H1 (cell line): ENCODE measurements around the gene PLPPR1. TPM values are rescaled to one million over a fixed set of nuclear protein-coding genes. Genes with fewer than 3 reads are reported as not detected.

Source experiments
- CTCF ChIA-PET: fragments of 300-600 bp; sonication (Branson Sonifier 250); formaldehyde crosslinking; loops from one replicate; lab custom pipeline; 2021; ENCODE audit not compliant: partially characterized antibody; lab: Charles Lee
- POLR2A ChIA-PET: fragments of 300-600 bp; sonication (Branson Sonifier 250); formaldehyde crosslinking; loops from one replicate; lab custom pipeline; 2021; ENCODE audit warnings: inconsistent platforms; ENCODE audit not compliant: partially characterized antibody; lab: Charles Lee
- DNase-seq, 2 experiments: peaks; one replicate each; pipeline versions ENCODE4 v3.0.0 to v3.0.0-alpha.2; 2010 to 2022; ENCODE audit warnings: low spot score in 2 of 2, low read depth in 1 of 2, mixed read lengths in 1 of 2
- FAIRE-seq: peaks from 2 replicates; lab custom pipeline; 2011; peaks lifted over from hg19 to GRCh38; lab: Jason Lieb, UNC
- H2AFZ ChIP-seq: 2 replicates; pipeline ENCODE4 v1.8.1; 2012; ENCODE audit warnings: low read length, inconsistent platforms
- H2AK5ac ChIP-seq: 2 replicates; pipeline ENCODE4 v1.6.1; 2013; ENCODE audit warnings: low read depth, low read length
- H2BK120ac ChIP-seq: replicated peaks from 2 replicates; pipeline ENCODE3; 2013; ENCODE audit warnings: low read depth, low read length, inconsistent platforms
- H2BK12ac ChIP-seq: 2 replicates; pipeline ENCODE4 v1.6.1; 2013; ENCODE audit warnings: low read depth, low read length
- H2BK15ac ChIP-seq: 2 replicates; pipeline ENCODE4 v1.6.1; 2013; ENCODE audit warnings: low read length
- H2BK20ac ChIP-seq: 2 replicates; pipeline ENCODE4 v1.6.1; 2013; ENCODE audit warnings: low read length
- H2BK5ac ChIP-seq: 2 replicates; pipeline ENCODE4 v1.6.1; 2013; ENCODE audit warnings: low read depth, low read length
- H3K14ac ChIP-seq: 2 replicates; pipeline ENCODE4 v1.6.1; 2013; ENCODE audit warnings: inconsistent platforms; ENCODE audit not compliant: insufficient read length
- H3K18ac ChIP-seq: 2 replicates; pipeline ENCODE4 v1.6.1; 2013; ENCODE audit warnings: low read length; ENCODE audit errors: extremely low read depth
- H3K23ac ChIP-seq: 2 replicates; pipeline ENCODE4 v1.6.1; 2013; ENCODE audit warnings: inconsistent platforms; ENCODE audit not compliant: insufficient read length
- H3K23me2 ChIP-seq: 2 replicates; pipeline ENCODE4 v1.6.1; 2013; ENCODE audit warnings: low read depth, low read length
- H3K27ac ChIP-seq: 2 replicates; pipeline ENCODE4 v1.6.1; 2011; ENCODE audit warnings: low read depth, low read length, inconsistent platforms
- H3K27me3 ChIP-seq, 4 experiments: replicated peaks in 1 of 4; 1 replicate in 1 of 4; 2 replicates in 3 of 4; pipeline versions ENCODE4 v1.6.1 to v1.8.1; 2011 to 2013; ENCODE audit warnings: low read length in 3 of 4, mild to moderate bottlenecking in 3 of 4, inconsistent platforms in 2 of 4, mixed read lengths in 2 of 4, moderate library complexity in 1 of 4; ENCODE audit not compliant: control insufficient read depth in 3 of 4, insufficient read depth in 3 of 4; ENCODE audit errors: extremely low read depth in 1 of 4
- H3K36me3 ChIP-seq, 4 experiments: 2 replicates each; pipeline versions ENCODE4 v1.6.1 to v1.8.1; 2011 to 2013; ENCODE audit warnings: mild to moderate bottlenecking in 4 of 4, low read length in 3 of 4, moderate library complexity in 2 of 4, control low read depth in 1 of 4, inconsistent platforms in 1 of 4; ENCODE audit not compliant: insufficient read depth in 4 of 4, control insufficient read depth in 2 of 4
- H3K4ac ChIP-seq: replicated peaks from 2 replicates; pipeline ENCODE3; 2013; ENCODE audit warnings: low read length, low read depth, mixed read lengths, inconsistent platforms; ENCODE audit not compliant: insufficient read length
- H3K4me1 ChIP-seq, 4 experiments: replicated peaks in 1 of 4; 1 replicate in 1 of 4; 2 replicates in 3 of 4; pipeline versions ENCODE4 v1.6.1 to v1.8.1; 2011 to 2013; ENCODE audit warnings: low read length in 3 of 4, inconsistent platforms in 2 of 4, mixed read lengths in 1 of 4; ENCODE audit not compliant: insufficient read depth in 4 of 4, control insufficient read depth in 3 of 4
- H3K4me2 ChIP-seq, 2 experiments: 2 replicates each; pipeline versions ENCODE4 v1.6.1 to v1.8.1; 2011 to 2013; ENCODE audit warnings: low read depth in 2 of 2, low read length in 2 of 2, control low read depth in 1 of 2, inconsistent platforms in 1 of 2, mild to moderate bottlenecking in 1 of 2; ENCODE audit not compliant: insufficient read depth in 1 of 2
- H3K4me3 ChIP-seq, 4 experiments: fragments of 200-600, 300-600 bp in 1 of 4; sonication (generic), shearing (Covaris generic), sonication (Bioruptor Twin) in 1 of 4; 2 replicates each; pipeline versions ENCODE4 v1.5.1 to v1.8.1; 2011 to 2016; ENCODE audit warnings: low read length in 4 of 4, low read depth in 3 of 4, control low read depth in 2 of 4, inconsistent platforms in 2 of 4, mild to moderate bottlenecking in 2 of 4, mixed read lengths in 1 of 4, moderate library complexity in 1 of 4; ENCODE audit not compliant: insufficient read depth in 2 of 4; ENCODE audit errors: extremely low read depth in 1 of 4
- H3K56ac ChIP-seq: replicated peaks from 2 replicates; pipeline ENCODE3; 2013; ENCODE audit warnings: low read depth, mild to moderate bottlenecking, mixed read lengths, low read length, inconsistent platforms; ENCODE audit not compliant: insufficient read length
- H3K79me1 ChIP-seq: 2 replicates; pipeline ENCODE4 v1.6.1; 2013; ENCODE audit warnings: low read depth, low read length, control low read depth
- H3K79me2 ChIP-seq, 2 experiments: 2 replicates each; pipeline versions ENCODE4 v1.6.1 to v1.8.1; 2012 to 2013; ENCODE audit warnings: low read length in 2 of 2, mild to moderate bottlenecking in 2 of 2, inconsistent platforms in 1 of 2; ENCODE audit not compliant: insufficient read depth in 2 of 2, control insufficient read depth in 1 of 2
- H3K9ac ChIP-seq, 4 experiments: replicated peaks in 1 of 4; 1 replicate in 1 of 4; 2 replicates in 3 of 4; pipeline versions ENCODE4 v1.6.1 to v1.8.1; 2011 to 2013; ENCODE audit warnings: low read depth in 3 of 4, low read length in 3 of 4, control low read depth in 2 of 4, mild to moderate bottlenecking in 2 of 4, moderate library complexity in 2 of 4, inconsistent platforms in 1 of 4; ENCODE audit errors: extremely low read depth in 1 of 4
- H3K9me3 ChIP-seq, 2 experiments: 2 replicates each; pipeline versions ENCODE4 v1.6.1 to v1.8.1; 2012 to 2013; ENCODE audit warnings: mild to moderate bottlenecking in 2 of 2, moderate library complexity in 2 of 2, control low read depth in 1 of 2, inconsistent platforms in 1 of 2, low read depth in 1 of 2, low read length in 1 of 2, mixed read lengths in 1 of 2; ENCODE audit not compliant: insufficient read depth in 2 of 2
- H4K20me1 ChIP-seq, 2 experiments: replicated peaks in 1 of 2; 2 replicates each; pipeline versions ENCODE3 to v1.8.1; 2011 to 2013; ENCODE audit warnings: inconsistent platforms in 2 of 2, low read length in 2 of 2, mild to moderate bottlenecking in 1 of 2; ENCODE audit not compliant: insufficient read depth in 2 of 2, control insufficient read depth in 1 of 2
- H4K5ac ChIP-seq: 2 replicates; pipeline ENCODE4 v1.6.1; 2013; ENCODE audit warnings: low read length, low read depth, mixed read lengths, inconsistent platforms; ENCODE audit not compliant: insufficient read length
- H4K8ac ChIP-seq: 2 replicates; pipeline ENCODE4 v1.8.0; 2013; ENCODE audit warnings: mild to moderate bottlenecking, moderate library complexity, low read length, inconsistent platforms; ENCODE audit not compliant: insufficient read depth; ENCODE audit errors: extremely low read depth
- H4K91ac ChIP-seq: replicated peaks from 2 replicates; pipeline ENCODE3; 2013; ENCODE audit warnings: low read length, mixed read lengths, inconsistent platforms; ENCODE audit not compliant: insufficient read length
- BACH1 ChIP-seq: IDR thresholded peaks from 2 replicates; pipeline ENCODE4 v1.6.1; 2012; ENCODE audit warnings: low read length, improper control_type of control experiment
- GTF2F1 ChIP-seq: IDR thresholded peaks from 2 replicates; pipeline ENCODE4 v1.6.1; 2012; ENCODE audit warnings: low read depth, low read length, improper control_type of control experiment, borderline replicate concordance
- JUND ChIP-seq: IDR thresholded peaks from 2 replicates; pipeline ENCODE4 v1.6.1; 2011; ENCODE audit warnings: mild to moderate bottlenecking, improper control_type of control experiment, low read length
- POU5F1 ChIP-seq: IDR thresholded peaks from 2 replicates; pipeline ENCODE4 v1.6.1; 2011; ENCODE audit warnings: low read depth, mild to moderate bottlenecking, low read length, moderate library complexity
- RNF2 ChIP-seq: fragments of 200-900, 300-1000 bp; sonication (generic); IDR thresholded peaks from 2 replicates; pipeline ENCODE4 v1.7.1; 2016; ENCODE audit warnings: borderline replicate concordance, low read depth, mild to moderate bottlenecking, antibody characterized with exemption, low read length; ENCODE audit not compliant: poor library complexity, severe bottlenecking; ENCODE audit errors: missing control alignments
- TAF1 ChIP-seq: IDR thresholded peaks from 2 replicates; pipeline ENCODE4 v1.6.1; 2011; ENCODE audit warnings: mild to moderate bottlenecking, low read depth, low read length
- ZNF274 ChIP-seq: IDR thresholded peaks from 2 replicates; pipeline ENCODE4 v1.7.0; 2012; ENCODE audit warnings: low read length, borderline replicate concordance; ENCODE audit errors: extremely low read depth
- WGBS, 2 experiments: shearing (Covaris generic) in 1 of 2; methylation state at CpG; one replicate each; pipeline versions ENCODE4 v1.1.6 to v1.1.7; 2013 to 2015; ENCODE audit warnings: low lambda C conversion rate in 2 of 2, mixed read lengths in 2 of 2, inconsistent platforms in 1 of 2, low coverage in 1 of 2, missing lambda C conversion rate in 1 of 2; ENCODE audit not compliant: insufficient replicate concordance in 2 of 2, insufficient coverage in 1 of 2, insufficient read length in 1 of 2; ENCODE audit errors: extremely low coverage in 1 of 2, missing lambda C conversion rate in 1 of 2; 5-methylcytosine and 5-hydroxymethylcytosine counted together
- polyA plus RNA-seq, 7 experiments: library from polyadenylated mRNA; depleted of rRNA in 3 of 7; stranded (reverse) in 5 of 7; unstranded in 2 of 7; fragments of >200 nt in 5 of 7; fragments of 200-250 nt in 2 of 7; gene quantifications; 1 replicate in 5 of 7; 2 replicates in 1 of 7; 4 replicates in 1 of 7; pipeline versions ENCODE4 v1.2.1 to v1.2.3, GENCODE V29; 2011 to 2013; ENCODE audit warnings: missing spikeins in 2 of 7, mixed read lengths in 2 of 7
- total RNA-seq: library from RNA; stranded (reverse); fragmentation: NEBNext Ultra II Directional; extraction: Animal tissue kit (Norgen Biotek cat#: 25700); gene quantifications from 2 replicates; pipeline ENCODE4 v1.2.1, GENCODE V29; 2021

PLPPR1 gene
- total and polyA plus RNA-seq, 2 of the 8 experiments (the other 6 are each of a cell fraction or from before 2014, with no cell fraction given): 1.4 to 1.8 TPM

DNA sequence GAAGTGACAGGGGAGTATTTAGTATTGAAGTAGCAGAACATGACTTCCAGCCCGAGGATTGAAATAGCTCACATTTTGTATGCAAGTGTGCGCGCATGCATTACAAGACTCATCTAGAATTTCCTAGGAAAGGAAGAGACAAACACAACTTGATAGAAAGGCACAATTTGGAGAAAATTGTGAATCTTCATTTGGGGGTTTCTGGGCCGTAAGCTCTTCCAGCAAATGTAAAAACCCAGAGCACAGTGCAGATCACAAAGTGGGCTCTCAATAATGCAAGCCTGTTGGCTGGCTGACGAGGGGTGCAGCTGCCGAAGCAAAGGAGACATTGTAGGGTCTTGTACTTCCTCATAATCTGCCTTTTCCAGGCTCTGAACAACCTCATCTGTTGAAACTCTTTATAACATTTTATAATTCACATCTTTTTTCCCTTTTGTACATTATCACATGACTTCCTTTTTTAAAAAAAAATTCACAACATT is 247.3 kb downstream of the PLPPR1 start:
- H3K4me1 ChIP-seq: peaks cover 0 to 8% (median 5%) of the 10 kb centered on the region in 4 experiments; a peak in 4 of 7 replicates
- H3K27ac ChIP-seq: no peak overlapping the region
- ChIA-PET CTCF (no interaction called here), POLR2A (no interaction called here)
- H2BK120ac ChIP-seq: no peak overlapping the region
- H4K5ac ChIP-seq: no peak overlapping the region
- H3K23ac ChIP-seq: no peak overlapping the region
- no peak overlapping the region for H2BK5ac ChIP-seq
- H3K23me2 ChIP-seq: no peaks in the 10 kb centered on the region
- no peak overlapping the region for H4K91ac ChIP-seq
- H3K27me3 ChIP-seq: no peaks in the 10 kb centered on the region
- TF ChIP-seq TAF1: no peak
- no peak for TF ChIP-seq GTF2F1
- TF ChIP-seq JUND: no peak
- no peak for TF ChIP-seq POU5F1
- TF ChIP-seq BACH1: no peak
- no peak for TF ChIP-seq ZNF274
- no peak for TF ChIP-seq RNF2
- no peak overlapping the region for H4K8ac ChIP-seq
- H4K20me1 ChIP-seq: no peaks in the 10 kb centered on the region
- H3K4me3 ChIP-seq: no peak overlapping the region
- H2AK5ac ChIP-seq: no peak overlapping the region
- H2BK12ac ChIP-seq: no peak overlapping the region
- no peaks in the 10 kb centered on the region for H3K36me3 ChIP-seq
- H3K18ac ChIP-seq: no peak overlapping the region
- H3K56ac ChIP-seq: no peak overlapping the region
- no peak overlapping the region for H2AFZ ChIP-seq
- no peak for FAIRE-seq
- H3K9me3 ChIP-seq: no peaks in the 10 kb centered on the region
- H3K14ac ChIP-seq: no peak overlapping the region
- no peaks in the 10 kb centered on the region for H3K79me2 ChIP-seq
- no peaks in the 10 kb centered on the region for H3K79me1 ChIP-seq
- no peak overlapping the region for H2BK15ac ChIP-seq
- WGBS, 2 experiments: 80% methylated on average over 6 of the region's 6 CpGs; no CpG with 5 or more reads in 1 of the 2 experiments
- H3K4me2 ChIP-seq: no peak overlapping the region
- no peak overlapping the region for H3K9ac ChIP-seq
- DNase-seq: no peak
- H2BK20ac ChIP-seq: no peak overlapping the region
- no peak overlapping the region for H3K4ac ChIP-seq
